Hepatocyte (in vitro differentiated cells): Measurements from ENCODE around the gene FSCN2.

Experiments
- CTCF ChIP-seq: fragments of 200-600 bp; sonication (generic); IDR thresholded peaks from 2 replicates; pipeline ENCODE4 v1.5.1; 2016; ENCODE audit warnings: antibody characterized with exemption, mild to moderate bottlenecking; ENCODE audit not compliant: poor library complexity
- EZH2 ChIP-seq: fragments of 200-600 bp; sonication (generic); IDR thresholded peaks from 2 replicates; pipeline ENCODE4 v1.6.1; 2016; ENCODE audit warnings: antibody characterized with exemption, mild to moderate bottlenecking, borderline replicate concordance
- EZH2phosphoT487 ChIP-seq: fragments of 200-600 bp; sonication (generic); IDR thresholded peaks from one replicate; pipeline ENCODE4 v1.6.1; 2018; ENCODE audit warnings: antibody characterized with exemption, mild to moderate bottlenecking, low read depth, moderate library complexity; ENCODE audit not compliant: unreplicated experiment, severe bottlenecking

GRCh38 chr17:81568416-81568815, 40.2 kb downstream of the FSCN2 start:
- TF ChIP-seq EZH2phosphoT487: no peak
- TF ChIP-seq CTCF: no peak
- no peak for TF ChIP-seq EZH2
